ENCODE measurements around the gene JOSD2.
A peak's percentile ranks its signal among the peaks of the same experiment; 100 is the strongest.

JOSD2 gene

GRCh38 chr19:50489461-50490011 lies 21.5 kb downstream of the JOSD2 start:
- Histone ChIP-seq H3K27me3 (ENCODE audit: insufficient read depth, poor library complexity, severe bottlenecking) (peaks cover 2% of the 10 kb centered on the region), H3K4me3 (replicated peaks; ENCODE audit: insufficient read depth, low read length) (no peak overlapping the region), H3K27ac (replicated peaks) (no peak overlapping the region)
- DNase-seq (ENCODE audit: low read depth in 1 of 2, low spot score in 1 of 2) = no peak
- no peak for TF ChIP-seq REST (IDR thresholded peaks at IDR 0.05; ENCODE audit: insufficient replicate concordance, low read depth)
- no peak for TF ChIP-seq CTCF (IDR thresholded peaks at IDR 0.05; ENCODE audit: insufficient read depth, low read length)
- TF ChIP-seq SPI1 (IDR thresholded peaks at IDR 0.05; ENCODE audit: borderline replicate concordance, low read depth) = no peak
- no peak for TF ChIP-seq GABPA (IDR thresholded peaks at IDR 0.05; ENCODE audit: low read depth)
- TF ChIP-seq POLR2AphosphoS5 (IDR thresholded peaks at IDR 0.05; ENCODE audit: low read depth) = no peak

- peak overlapping the region; percentile 11; the same call in 1 of the 2 replicates for H3K4me3 ChIP-seq (replicated peaks; ENCODE audit: insufficient read depth, low read length)
- DNase-seq (ENCODE audit: low read depth in 1 of 2, low spot score in 1 of 2) = peak; percentile 7 to 48
- TF ChIP-seq SPI1 (IDR thresholded peaks at IDR 0.05; ENCODE audit: borderline replicate concordance, low read depth) (no peak), CTCF (IDR thresholded peaks at IDR 0.05; ENCODE audit: insufficient read depth, low read length) (no peak), GABPA (IDR thresholded peaks at IDR 0.05; ENCODE audit: low read depth) (no peak), REST (IDR thresholded peaks at IDR 0.05; ENCODE audit: insufficient replicate concordance, low read depth) (no peak), POLR2AphosphoS5 (IDR thresholded peaks at IDR 0.05; ENCODE audit: low read depth) (no peak)
- no peak overlapping the region for H3K27ac ChIP-seq (replicated peaks)
- peaks cover 2% of the 10 kb centered on the region for H3K27me3 ChIP-seq (ENCODE audit: insufficient read depth, poor library complexity, severe bottlenecking)
These were observed 22.4 kb downstream of the JOSD2 start for GRCh38 chr19:50488389-50489194.

- Histone ChIP-seq H3K27me3 (ENCODE audit: insufficient read depth, poor library complexity, severe bottlenecking) (peaks cover 2% of the 10 kb centered on the region), H3K27ac (replicated peaks) (no peak overlapping the region), H3K4me3 (replicated peaks; ENCODE audit: insufficient read depth, low read length) (no peak overlapping the region)
- TF ChIP-seq GABPA (IDR thresholded peaks at IDR 0.05; ENCODE audit: low read depth) (no peak), POLR2AphosphoS5 (IDR thresholded peaks at IDR 0.05; ENCODE audit: low read depth) (no peak), REST (IDR thresholded peaks at IDR 0.05; ENCODE audit: insufficient replicate concordance, low read depth) (no peak), SPI1 (IDR thresholded peaks at IDR 0.05; ENCODE audit: borderline replicate concordance, low read depth) (no peak), CTCF (IDR thresholded peaks at IDR 0.05; ENCODE audit: insufficient read depth, low read length) (no peak)
- DNase-seq (ENCODE audit: low read depth in 1 of 2, low spot score in 1 of 2) = peak; percentile 26 to 43
These were observed 24.0 kb downstream of the JOSD2 start for GRCh38 chr19:50486823-50487515.

All from HL-60 (cell line).